Peyer's patch (tissue), 4 donors: ENCODE results near the gene PLCL1. TPM values are rescaled to one million over a fixed set of nuclear protein-coding genes. Genes with fewer than 3 reads are reported as not detected.

Experiments
- DNase-seq, 3 donors: peaks; one replicate each; pipeline ENCODE4 v3.0.0-alpha.2; 2017 to 2019
- H3K27ac ChIP-seq, 4 donors: fragments of 200-600 bp; sonication (generic); one replicate each; pipeline ENCODE4 v1.5.1; 2016 to 2019
- H3K27me3 ChIP-seq, 2 donors: fragments of 200-600 bp; sonication (generic); one replicate each; pipeline ENCODE4 v1.5.1; 2019
- H3K36me3 ChIP-seq, 3 donors: fragments of 200-600 bp; sonication (generic); one replicate each; pipeline ENCODE4 v1.5.1; 2016 to 2019
- H3K4me1 ChIP-seq, 4 donors: fragments of 200-600 bp; sonication (generic); one replicate each; pipeline ENCODE4 v1.5.1; 2016 to 2019
- H3K4me3 ChIP-seq, 4 donors: fragments of 200-600 bp; sonication (generic); 1 replicate in 3 of 4; 2 replicates in 1 of 4; pipeline ENCODE4 v1.5.1; 2016 to 2019; ENCODE audit warnings: mild to moderate bottlenecking in 1 of 4
- H3K9me3 ChIP-seq, 4 donors: fragments of 200-600 bp; sonication (generic); one replicate each; pipeline ENCODE4 v1.5.1; 2016 to 2019; ENCODE audit warnings: mild to moderate bottlenecking in 1 of 4
- POLR2A ChIP-seq, 2 donors: fragments of 450-650 bp; IDR thresholded peaks; one replicate each; pipeline ENCODE4 v1.5.1; 2017; ENCODE audit warnings: antibody characterized with exemption in 2 of 2, mild to moderate bottlenecking in 2 of 2, moderate library complexity in 2 of 2
- total RNA-seq, 4 donors: library from RNA; depleted of rRNA; stranded (reverse); fragments of >200 nt; gene quantifications; one replicate each; pipeline ENCODE4 v1.1.0, GENCODE V29; 2016
- TF ChIP-seq, protein P1 (sequence below), 6 experiments: fragments of 450-650 bp in 4 of 6; fragments of 200-600 bp in 2 of 6; sonication (generic) in 1 of 6; IDR thresholded peaks; one replicate each; pipeline ENCODE4 v1.5.1; 2017 to 2019; ENCODE audit warnings: antibody characterized with exemption in 6 of 6, mild to moderate bottlenecking in 3 of 6, moderate library complexity in 1 of 6

Gene PLCL1
- total RNA-seq, 4 donors from 2014 or later, result 1.9 to 5.8 (median 2.8) TPM; not detected in 1

DNA sequence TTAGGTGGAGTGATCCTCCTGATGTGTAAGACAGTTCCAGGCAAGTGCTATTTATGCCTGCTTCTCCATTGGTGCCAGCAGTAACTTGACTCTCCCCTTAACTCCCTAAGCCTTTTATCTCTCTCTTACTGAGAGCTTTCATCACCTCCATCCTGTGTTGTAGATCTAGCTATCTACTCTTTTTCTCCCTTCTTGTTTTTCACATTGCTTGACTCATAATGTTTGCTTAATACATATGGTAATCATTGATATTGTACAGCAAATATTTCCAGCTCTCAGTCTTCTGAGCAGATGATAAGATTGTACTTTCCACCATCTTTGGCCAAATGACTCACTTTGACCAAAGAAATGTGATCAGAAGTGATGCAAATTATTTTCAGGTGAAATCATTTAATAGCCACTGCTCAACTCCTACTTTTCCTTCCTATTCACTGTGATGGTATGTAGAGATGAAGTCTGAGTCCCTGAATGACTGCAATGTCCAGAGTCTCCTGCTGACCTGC lies 165.0 kb downstream of the PLCL1 start:
- Histone ChIP-seq H3K4me3 (no peak overlapping the region), H3K4me1 (no peaks in the 10 kb centered on the region), H3K9me3 (no peaks in the 10 kb centered on the region), H3K27me3 (no peaks in the 10 kb centered on the region), H3K27ac (no peak overlapping the region), H3K36me3 (no peaks in the 10 kb centered on the region)
- TF ChIP-seq, protein P1, sequence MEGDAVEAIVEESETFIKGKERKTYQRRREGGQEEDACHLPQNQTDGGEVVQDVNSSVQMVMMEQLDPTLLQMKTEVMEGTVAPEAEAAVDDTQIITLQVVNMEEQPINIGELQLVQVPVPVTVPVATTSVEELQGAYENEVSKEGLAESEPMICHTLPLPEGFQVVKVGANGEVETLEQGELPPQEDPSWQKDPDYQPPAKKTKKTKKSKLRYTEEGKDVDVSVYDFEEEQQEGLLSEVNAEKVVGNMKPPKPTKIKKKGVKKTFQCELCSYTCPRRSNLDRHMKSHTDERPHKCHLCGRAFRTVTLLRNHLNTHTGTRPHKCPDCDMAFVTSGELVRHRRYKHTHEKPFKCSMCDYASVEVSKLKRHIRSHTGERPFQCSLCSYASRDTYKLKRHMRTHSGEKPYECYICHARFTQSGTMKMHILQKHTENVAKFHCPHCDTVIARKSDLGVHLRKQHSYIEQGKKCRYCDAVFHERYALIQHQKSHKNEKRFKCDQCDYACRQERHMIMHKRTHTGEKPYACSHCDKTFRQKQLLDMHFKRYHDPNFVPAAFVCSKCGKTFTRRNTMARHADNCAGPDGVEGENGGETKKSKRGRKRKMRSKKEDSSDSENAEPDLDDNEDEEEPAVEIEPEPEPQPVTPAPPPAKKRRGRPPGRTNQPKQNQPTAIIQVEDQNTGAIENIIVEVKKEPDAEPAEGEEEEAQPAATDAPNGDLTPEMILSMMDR (IDR thresholded peaks at IDR 0.05), result no peak
- no peak for TF ChIP-seq POLR2A (IDR thresholded peaks at IDR 0.05)
- DNase-seq, result no peak

DNA sequence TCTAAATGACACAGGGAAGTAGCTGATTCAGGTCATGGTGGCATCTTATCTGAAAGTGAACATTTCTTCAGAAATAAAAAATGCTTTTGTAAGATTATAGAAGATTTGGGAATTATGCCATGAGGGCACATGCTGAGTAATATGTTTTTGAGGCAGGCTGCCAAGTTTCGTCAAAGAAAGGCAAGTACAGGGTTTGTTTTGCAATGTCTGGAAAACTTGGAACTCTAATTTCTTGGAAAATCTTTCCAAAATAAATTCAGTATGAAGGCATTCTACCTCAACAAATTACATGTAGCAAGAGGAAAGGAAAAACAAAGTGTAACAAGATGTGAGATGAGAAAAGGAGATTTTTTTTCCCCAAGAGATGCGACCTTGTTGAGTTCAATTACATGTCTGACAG lies 167.7 kb downstream of the PLCL1 start:
- no peaks in the 10 kb centered on the region for H3K36me3 ChIP-seq
- H3K9me3 ChIP-seq, result no peaks in the 10 kb centered on the region
- no peak overlapping the region for H3K27ac ChIP-seq
- DNase-seq, result peak in 1 of 3 donors; percentile 48
- no peaks in the 10 kb centered on the region for H3K4me1 ChIP-seq
- H3K4me3 ChIP-seq, result no peak overlapping the region
- no peaks in the 10 kb centered on the region for H3K27me3 ChIP-seq
- TF ChIP-seq, protein P1 (IDR thresholded peaks at IDR 0.05), result no peak
- no peak for TF ChIP-seq POLR2A (IDR thresholded peaks at IDR 0.05)

DNA sequence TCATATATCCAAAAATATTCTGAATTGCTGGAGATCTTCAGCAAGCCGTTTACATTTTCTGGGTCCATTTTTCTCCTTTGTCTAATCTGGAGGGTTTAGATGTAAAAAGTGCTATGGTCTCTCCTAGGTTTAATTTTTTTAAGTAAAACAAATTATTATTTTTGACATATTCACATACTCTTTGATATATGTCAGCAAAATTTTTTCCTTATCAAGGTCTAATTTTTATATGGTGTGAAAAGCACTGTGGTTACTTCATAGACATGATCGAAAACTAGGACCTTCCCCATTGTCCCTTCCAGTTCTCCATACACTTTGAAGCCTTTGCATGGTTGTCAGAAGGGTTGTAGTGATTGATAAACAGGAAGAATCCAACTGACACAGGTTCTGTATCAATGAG lies 168.2 kb downstream of the PLCL1 start:
- DNase-seq, result no peak
- H3K27me3 ChIP-seq, result no peaks in the 10 kb centered on the region
- no peaks in the 10 kb centered on the region for H3K9me3 ChIP-seq
- TF ChIP-seq POLR2A (IDR thresholded peaks at IDR 0.05), result no peak
- TF ChIP-seq, protein P1 (IDR thresholded peaks at IDR 0.05), result no peak
- H3K27ac ChIP-seq, result no peak overlapping the region
- no peaks in the 10 kb centered on the region for H3K36me3 ChIP-seq
- H3K4me1 ChIP-seq, result no peaks in the 10 kb centered on the region
- no peak overlapping the region for H3K4me3 ChIP-seq

DNA sequence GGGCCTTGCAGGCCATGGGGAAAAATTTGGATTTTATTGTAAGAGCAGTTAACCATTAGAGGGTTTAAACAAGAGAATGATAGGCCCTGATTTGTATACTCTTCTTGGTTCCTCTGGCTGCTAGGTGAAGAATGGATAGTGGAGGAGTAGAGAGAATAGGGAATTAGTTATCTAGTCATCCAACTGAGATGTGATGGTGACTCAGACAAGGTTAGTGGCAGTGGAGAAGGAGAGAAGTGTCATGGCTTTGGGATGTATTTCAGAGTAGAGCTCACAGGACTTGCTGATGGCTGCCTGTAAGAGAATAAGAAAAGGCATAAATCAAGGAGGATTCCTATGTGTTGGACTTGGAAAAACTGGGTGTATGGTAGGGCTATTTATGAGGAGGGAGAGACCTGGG lies 169.4 kb downstream of the PLCL1 start:
- TF ChIP-seq, protein P1 (IDR thresholded peaks at IDR 0.05), result no peak
- TF ChIP-seq POLR2A (IDR thresholded peaks at IDR 0.05), result no peak
- no peak overlapping the region for H3K4me3 ChIP-seq
- no peaks in the 10 kb centered on the region for H3K4me1 ChIP-seq
- no peaks in the 10 kb centered on the region for H3K36me3 ChIP-seq
- H3K9me3 ChIP-seq, result no peaks in the 10 kb centered on the region
- no peak for DNase-seq
- no peak overlapping the region for H3K27ac ChIP-seq
- no peaks in the 10 kb centered on the region for H3K27me3 ChIP-seq

DNA sequence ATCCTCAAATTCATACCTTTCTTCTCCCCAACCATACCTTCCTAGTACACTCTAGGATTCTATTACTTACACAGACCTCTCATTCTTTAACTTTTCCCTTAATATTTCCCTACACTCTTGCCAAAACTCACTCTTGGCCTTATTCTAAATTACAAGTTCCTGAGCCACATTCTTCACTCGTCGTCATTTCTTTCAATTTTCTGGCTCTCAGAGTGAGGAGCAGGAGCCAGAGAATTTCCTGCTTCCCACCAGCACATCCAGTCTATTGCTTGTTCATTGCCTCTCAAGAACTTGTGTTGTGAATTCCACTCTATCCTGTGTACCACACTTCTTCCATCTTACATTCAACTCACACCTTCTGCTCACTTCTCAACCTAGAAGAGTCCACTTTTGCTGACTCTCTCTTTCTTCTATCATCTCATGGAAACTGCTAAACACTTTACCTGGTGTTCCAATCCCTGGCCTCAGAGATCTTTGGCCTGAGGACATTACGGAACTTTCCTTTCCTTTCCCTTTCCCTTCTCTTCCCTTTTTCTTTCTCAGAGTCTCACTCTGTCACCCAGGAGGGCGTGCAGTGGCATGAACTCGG lies 171.6 kb downstream of the PLCL1 start:
- H3K9me3 ChIP-seq, result no peaks in the 10 kb centered on the region
- no peak overlapping the region for H3K4me3 ChIP-seq
- H3K36me3 ChIP-seq, result no peaks in the 10 kb centered on the region
- no peak overlapping the region for H3K27ac ChIP-seq
- TF ChIP-seq, protein P1 (IDR thresholded peaks at IDR 0.05), result no peak
- no peak for TF ChIP-seq POLR2A (IDR thresholded peaks at IDR 0.05)
- no peaks in the 10 kb centered on the region for H3K4me1 ChIP-seq
- DNase-seq, result no peak
- no peaks in the 10 kb centered on the region for H3K27me3 ChIP-seq
